HG03520 (cell line): ENCODE data around the gene CAMTA1.

Experiments used
- ATAC-seq: cut with Tn5 transposase; IDR thresholded peaks from one replicate; pipeline ENCODE4 v1.9.1; 2021; ENCODE audit warnings: mild to moderate bottlenecking, moderate library complexity; ENCODE audit not compliant: unreplicated experiment

Gene CAMTA1

GRCh38 chr1:7097938-7098592 is 312.8 kb downstream of the CAMTA1 start:
- ATAC-seq, result no peak

- ATAC-seq, result no peak
Measured at GRCh38 chr1:7098641-7099040, 313.4 kb downstream of the CAMTA1 start.

- no peak for ATAC-seq
Measured at GRCh38 chr1:7100479-7100878, 315.2 kb downstream of the CAMTA1 start.

DNA sequence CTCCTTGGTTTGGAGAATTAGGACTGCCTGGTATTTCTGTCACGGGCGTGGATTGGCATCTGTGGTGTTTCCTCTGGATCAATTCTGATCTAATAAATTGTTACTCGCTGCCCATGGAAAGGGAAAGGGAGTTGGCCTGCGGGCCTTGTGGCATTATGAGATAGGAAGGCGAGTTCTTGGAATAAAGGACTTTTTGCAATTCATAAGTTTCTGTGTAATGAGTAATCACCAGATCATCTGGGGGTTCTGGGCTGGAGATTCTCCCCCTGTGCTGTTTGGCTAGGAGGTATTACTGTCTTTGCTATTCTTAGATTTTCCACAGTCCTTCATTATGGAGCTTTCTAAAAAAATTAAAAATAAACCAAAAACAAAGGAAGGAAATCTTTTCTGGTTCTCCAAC is 315.9 kb downstream of the CAMTA1 start:
- ATAC-seq, result no peak

DNA sequence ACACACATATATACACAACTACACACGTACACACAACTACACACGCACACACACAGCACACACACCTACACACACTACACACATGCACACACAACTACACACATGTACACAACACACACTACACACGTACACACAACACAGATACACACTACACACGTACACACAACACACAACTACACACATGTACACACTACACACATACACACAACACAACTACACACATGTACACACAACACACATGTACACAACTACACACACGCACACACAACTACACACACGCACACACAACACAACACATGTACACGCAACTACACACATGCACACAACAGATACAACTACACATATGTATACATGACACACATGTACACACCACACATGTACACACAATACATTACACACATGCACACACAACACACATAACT is 318.1 kb downstream of the CAMTA1 start:
- no peak for ATAC-seq

DNA sequence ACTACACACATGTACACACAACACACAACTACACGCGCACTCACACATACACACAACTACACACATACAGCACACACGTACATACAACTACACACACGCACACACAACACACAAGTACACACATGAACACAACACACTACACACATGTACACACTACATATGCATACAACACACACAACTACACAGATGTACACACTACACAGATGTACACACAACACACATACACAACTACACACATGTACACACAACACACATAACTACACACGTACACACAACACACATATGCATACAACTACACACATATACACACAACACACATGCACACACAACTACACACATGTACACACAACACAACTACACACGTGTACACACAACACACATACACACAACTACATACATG is 318.6 kb downstream of the CAMTA1 start:
- ATAC-seq, result no peak

DNA sequence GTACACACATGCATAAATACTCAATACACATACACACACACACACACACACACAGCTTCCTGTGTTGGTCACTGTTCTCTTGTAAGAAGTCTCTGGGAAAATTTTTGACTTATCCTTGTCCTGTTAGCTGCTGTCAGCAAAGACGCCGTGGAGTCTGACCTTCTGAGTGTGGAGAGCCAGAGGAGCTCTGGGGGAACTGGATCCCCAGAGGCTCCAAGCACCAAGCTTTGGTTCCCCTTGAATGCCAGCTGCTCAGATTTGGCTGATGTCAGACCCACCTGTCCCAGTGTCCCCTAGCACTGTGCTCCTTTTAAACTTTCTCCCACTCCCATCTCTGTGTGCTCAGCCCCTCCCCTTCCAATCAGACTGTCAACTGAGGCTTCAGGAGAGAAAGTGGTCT is 319.1 kb downstream of the CAMTA1 start:
- no peak for ATAC-seq

- ATAC-seq, result no peak
Measured at GRCh38 chr1:7105269-7105668, 320.0 kb downstream of the CAMTA1 start.

DNA sequence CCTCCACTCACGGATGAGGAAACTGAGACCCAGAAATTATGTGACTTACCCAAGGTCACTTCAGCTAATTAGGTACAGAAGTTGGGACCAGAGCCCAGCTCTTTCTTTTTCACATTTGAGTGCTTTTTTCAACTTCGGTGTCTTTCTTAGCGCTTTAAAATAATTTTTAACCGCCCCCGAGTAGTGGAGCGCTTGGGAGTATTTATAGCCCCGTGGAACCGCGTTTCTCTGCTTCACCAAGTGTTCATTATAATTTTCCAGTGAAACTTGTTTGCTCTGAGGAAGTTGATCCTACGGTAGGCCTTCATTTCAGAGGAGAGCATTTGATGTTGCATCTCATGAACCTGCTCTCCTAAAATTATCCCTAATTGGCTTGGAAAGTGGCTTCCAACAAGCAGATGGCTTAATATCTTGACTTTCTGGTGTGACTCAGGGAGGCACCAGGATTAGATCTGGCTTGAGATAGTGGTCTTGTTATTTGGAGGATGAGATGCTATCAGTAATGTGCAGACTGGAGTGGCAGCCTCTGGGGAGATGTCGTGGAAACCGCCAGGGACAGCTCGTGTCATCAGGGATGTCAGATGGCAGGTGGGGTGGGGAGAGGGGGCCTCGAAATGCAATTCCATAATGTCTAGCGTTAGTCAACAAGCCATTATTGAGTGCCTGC is 321.3 kb downstream of the CAMTA1 start:
- no peak for ATAC-seq

- no peak for ATAC-seq
Measured at GRCh38 chr1:7107109-7107830, 322.0 kb downstream of the CAMTA1 start.

DNA sequence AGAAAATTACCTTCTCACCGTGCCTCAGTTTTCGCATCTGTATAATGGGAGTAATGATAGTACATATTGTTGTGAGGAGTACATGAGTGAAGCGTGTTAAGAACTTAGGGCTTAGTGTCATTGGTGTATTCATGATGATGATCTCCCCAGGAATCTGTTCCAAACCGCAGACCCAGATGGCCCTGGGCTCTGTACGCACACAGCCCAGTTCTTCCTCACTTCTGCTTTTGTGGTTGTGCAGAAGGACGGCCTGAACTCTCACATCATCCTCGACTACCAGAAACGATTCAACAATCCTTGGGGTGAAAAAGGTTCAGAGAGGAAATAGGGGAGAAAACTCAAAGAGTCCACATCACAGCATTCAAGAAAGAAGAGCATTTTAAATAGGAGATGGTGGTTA is 323.0 kb downstream of the CAMTA1 start:
- no peak for ATAC-seq

- ATAC-seq, result no peak
Measured at GRCh38 chr1:7109901-7110300, 324.6 kb downstream of the CAMTA1 start.

DNA sequence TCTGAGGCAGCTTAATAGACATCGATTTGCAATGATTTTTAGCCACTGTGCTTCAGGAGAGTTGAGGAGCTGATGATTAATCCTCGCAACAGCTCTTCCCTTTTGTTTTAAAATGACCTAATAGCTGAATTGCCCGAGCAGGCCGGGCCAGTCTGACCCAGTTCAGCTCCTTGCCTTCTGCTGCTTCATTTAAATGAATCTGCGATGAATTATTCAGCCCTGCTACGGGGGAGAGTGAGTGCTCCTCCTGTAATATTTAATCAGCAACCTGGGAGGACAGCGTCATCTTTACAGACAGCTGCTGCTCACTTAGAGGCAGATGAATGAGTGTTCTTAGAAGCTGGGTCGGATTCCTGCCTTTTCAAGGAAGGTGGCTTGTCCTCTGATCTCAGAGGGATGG is 325.1 kb downstream of the CAMTA1 start:
- ATAC-seq, result no peak

DNA sequence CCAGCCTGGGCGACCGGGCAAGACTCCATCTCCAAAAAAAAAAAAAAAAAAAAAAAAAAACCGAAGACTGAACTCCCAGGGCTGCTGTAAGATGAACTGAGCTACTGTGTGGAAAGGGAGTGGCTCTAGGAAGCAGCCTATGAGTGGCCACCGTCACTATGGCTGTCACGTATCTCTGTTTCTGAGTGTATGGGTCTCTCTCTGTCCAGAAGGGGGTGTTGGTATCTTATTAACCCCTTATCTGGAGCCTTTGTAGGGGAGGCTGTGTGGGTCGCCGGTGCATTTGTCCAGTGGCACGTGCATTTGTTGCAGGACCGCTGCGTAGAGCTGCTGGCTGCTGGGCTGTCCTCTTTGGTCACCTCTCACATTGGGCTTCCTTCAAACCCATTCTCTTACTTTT is 326.6 kb downstream of the CAMTA1 start:
- ATAC-seq, result no peak

GRCh38 chr1:7113136-7113535 is 327.9 kb downstream of the CAMTA1 start:
- no peak for ATAC-seq

DNA sequence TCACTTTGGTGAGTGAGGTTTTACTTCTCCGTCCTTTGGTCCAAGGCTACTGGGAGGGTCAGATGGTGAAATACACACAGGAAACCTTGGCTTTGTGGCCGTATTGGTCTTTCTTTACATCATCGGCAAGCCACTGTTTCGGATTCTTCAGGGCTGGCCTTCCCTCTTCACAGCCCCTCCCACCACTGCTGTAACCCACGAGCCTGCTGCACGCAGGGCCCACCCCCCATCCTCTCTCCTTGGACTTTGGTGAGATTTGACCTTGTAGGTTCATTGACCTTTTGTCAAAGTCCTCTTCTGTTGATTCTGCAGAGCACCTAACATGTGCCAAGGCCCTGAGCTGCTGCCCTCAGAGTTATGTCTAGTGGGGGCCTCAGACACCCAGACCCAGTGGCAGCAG is 328.6 kb downstream of the CAMTA1 start:
- no peak for ATAC-seq

DNA sequence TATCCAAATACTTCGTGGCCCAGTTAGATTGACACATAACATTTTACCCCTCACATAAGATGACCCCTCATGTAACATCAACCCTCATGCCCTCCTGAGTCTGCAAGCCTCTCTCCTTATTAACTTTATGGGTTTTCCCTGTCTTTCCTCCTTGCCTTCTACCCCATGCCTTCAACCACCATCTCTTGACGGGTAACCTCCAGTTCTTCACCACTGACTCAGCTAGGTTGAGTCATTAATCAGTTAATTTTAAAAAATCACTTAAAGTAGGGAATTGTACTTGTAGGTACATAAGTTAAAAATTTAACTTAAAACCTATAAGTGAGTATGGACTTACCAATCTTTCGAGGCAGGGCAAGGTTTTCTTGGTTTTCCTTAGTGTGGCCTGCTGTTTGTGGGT is 330.7 kb downstream of the CAMTA1 start:
- no peak for ATAC-seq

- ATAC-seq, result no peak
Measured at GRCh38 chr1:7117399-7118281, 332.4 kb downstream of the CAMTA1 start.

DNA sequence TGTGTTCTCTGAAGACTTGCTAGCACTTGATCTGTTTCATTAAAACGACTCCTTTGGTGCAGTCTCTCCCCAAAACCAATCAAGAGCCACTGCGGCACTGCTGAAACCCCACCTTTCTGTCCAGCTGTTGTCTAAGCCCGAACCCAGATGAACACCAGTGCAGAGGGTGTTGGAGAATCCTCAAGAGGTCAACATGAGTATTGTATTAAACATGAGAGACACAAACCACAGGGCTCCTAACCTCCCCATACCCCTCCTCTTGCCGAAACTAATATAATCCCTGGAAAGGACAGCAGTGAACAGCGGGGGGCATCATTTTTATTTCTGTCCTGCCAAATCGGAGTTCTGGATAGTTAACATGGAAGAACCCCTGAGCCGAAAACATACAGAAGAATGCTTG is 333.9 kb downstream of the CAMTA1 start:
- no peak for ATAC-seq

GRCh38 chr1:7120863-7121621 is 335.8 kb downstream of the CAMTA1 start:
- ATAC-seq, result no peak

GRCh38 chr1:7121622-7121988 is 336.4 kb downstream of the CAMTA1 start:
- no peak for ATAC-seq
